ENCODE results near the gene DLG5. TPM values are rescaled to one million over a fixed set of nuclear protein-coding genes. Genes with fewer than 3 reads are reported as not detected.

DLG5 gene
- 30.7 and 60.3 TPM in 2 replicates for total RNA-seq (2014; rRNA removed; shearing (Covaris generic))

- DNase-seq (ENCODE audit: low spot score): peak; percentile 53
Observed at GRCh38 chr10:77926566-77927401, at the start of gene DLG5. Gene DLG5 (minus strand): TSS chr10:77926755. CDS start chr10:77926520, 235 bp downstream.

- DNase-seq (ENCODE audit: low spot score): no peak
Observed at GRCh38 chr10:77975086-77975666, 48.6 kb upstream of the DLG5 start.

DNA sequence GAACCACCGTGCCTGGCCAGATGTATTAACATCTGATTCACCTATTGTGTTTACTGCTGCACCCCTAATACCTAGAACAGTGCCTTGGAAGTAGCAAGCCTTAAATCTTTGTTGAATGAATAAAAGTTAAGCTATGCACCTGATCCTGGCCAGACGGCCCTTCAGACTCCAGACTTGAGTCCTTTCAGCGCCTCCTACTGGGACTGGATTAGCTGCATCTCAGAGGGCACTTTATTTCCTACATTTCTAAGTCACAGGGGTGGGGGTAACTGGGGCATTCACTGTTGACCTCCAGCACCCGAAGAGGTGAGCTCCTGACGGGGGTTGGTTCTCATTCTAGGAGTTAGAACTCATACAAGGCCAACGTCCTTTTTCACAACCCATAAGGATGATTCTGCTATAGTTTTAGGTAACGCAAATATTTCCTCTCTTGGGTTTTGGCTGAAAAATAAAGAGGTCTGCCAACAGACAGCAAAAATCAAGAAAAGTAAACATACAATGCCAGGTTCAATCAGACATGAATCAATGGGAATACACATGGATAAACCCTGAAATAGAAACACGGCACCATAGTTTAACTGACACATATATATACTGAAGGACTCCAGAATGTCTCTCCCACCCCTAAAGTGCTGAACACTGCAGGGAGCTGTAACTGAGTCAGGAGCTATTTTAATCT, 48.0 kb upstream of the DLG5 start:
- DNase-seq (ENCODE audit: low spot score): no peak

DNA sequence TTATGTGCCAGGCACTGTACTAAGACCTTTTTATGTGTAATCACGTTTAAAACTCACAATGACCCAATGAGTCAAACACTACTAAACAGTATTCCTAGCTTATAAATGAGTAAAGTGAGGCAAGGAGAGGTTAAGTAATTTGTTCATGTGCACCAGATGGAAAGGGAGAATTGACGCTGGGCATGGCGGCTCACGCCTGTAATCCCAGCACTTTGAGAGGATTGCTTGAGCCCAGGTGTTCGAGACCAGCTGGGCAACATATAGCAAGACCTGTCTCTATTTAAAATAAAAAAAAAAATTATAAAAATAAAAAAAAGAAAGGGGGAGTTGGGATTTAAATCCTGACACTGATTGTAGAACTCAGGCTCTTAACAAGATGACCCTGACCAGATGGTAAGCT, 46.7 kb upstream of the DLG5 start:
- DNase-seq (ENCODE audit: low spot score): no peak

DNA sequence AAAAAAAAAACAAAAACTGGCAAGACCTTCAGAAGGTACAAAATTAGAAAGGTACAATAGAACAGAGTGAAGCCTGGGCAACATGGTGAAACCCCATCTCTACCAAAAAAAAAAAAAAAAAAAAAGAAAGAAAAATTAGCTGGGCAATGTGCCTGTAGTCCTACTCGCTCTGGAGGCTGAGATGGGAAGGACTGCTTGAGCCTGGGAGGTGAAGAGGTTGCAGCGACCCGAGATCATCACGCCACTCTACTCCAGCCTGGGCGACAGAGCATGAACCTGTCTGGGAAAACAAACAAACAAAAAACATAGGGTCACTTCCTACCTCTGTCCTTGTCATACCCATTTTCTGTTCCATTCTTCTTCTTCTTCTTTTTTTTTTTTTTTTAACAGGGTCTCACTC, 45.6 kb upstream of the DLG5 start:
- DNase-seq (ENCODE audit: low spot score): no peak

GRCh38 chr10:77971804-77972144, 45.2 kb upstream of the DLG5 start:
- DNase-seq (ENCODE audit: low spot score): no peak

GRCh38 chr10:77970869-77971803, 44.6 kb upstream of the DLG5 start:
- DNase-seq (ENCODE audit: low spot score): peak; percentile 82

GRCh38 chr10:77969114-77969513, 42.6 kb upstream of the DLG5 start:
- DNase-seq (ENCODE audit: low spot score): no peak

- no peak for DNase-seq (ENCODE audit: low spot score)
Observed at GRCh38 chr10:77967611-77968022, 41.1 kb upstream of the DLG5 start.

DNA sequence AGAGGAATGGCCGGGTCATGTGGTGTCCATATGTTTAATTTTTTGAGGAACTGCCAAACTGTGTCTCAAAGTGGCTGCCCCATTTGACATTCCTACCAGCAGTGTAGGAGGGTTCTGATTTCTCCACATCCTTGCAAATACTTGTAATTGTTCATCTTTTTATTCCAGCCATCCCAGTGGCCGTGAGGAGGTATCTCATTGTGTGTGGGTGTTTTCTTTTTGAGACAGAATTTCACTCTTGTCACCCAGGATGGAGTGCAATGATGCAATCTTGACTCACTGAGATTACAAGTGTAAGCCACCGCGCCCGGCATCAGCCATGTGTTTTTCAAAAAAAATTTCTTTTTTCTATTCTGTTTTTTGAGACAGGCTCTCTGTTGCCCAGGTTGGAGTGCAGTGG, 38.7 kb upstream of the DLG5 start:
- peak; percentile 46 for DNase-seq (ENCODE audit: low spot score)

DNA sequence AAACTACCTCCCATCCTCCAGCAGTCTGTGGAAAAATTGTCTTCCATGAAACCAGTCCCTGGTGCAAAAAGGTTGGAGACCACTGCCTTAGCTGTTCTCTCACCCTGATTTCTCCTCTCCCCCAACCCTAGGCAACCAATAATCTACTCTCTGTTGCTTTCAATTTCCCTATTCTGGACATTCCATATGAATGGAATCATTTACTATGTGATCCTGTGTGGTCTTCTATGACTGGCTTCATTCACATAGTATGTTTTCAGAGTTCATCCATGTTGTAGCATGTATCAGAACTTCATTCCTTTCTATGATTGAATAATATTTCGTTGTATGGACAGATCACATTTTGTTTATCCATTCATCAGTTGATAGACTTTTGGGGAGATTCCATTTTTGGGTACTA, 38.3 kb upstream of the DLG5 start:
- DNase-seq (ENCODE audit: low spot score): no peak

DNA sequence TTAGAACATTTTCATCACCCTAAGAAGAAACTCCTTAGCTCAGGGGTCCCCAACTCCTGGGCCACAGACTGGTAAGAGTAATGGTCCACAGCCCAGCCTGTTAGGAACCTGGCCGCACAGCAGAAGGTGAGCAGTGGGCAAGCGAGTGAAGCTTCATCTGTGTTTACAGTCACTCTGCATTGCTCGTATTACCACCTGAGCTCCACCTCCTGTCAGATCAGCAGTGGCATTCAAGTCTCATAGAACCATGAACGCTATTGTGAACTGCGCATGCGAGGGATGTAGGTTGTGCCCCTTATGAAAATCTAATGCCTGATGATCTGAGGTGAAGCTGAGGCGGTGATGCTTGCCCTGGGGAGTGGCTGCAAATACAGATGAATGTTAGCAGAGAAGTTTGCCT, 37.3 kb upstream of the DLG5 start:
- DNase-seq (ENCODE audit: low spot score): no peak

DNA sequence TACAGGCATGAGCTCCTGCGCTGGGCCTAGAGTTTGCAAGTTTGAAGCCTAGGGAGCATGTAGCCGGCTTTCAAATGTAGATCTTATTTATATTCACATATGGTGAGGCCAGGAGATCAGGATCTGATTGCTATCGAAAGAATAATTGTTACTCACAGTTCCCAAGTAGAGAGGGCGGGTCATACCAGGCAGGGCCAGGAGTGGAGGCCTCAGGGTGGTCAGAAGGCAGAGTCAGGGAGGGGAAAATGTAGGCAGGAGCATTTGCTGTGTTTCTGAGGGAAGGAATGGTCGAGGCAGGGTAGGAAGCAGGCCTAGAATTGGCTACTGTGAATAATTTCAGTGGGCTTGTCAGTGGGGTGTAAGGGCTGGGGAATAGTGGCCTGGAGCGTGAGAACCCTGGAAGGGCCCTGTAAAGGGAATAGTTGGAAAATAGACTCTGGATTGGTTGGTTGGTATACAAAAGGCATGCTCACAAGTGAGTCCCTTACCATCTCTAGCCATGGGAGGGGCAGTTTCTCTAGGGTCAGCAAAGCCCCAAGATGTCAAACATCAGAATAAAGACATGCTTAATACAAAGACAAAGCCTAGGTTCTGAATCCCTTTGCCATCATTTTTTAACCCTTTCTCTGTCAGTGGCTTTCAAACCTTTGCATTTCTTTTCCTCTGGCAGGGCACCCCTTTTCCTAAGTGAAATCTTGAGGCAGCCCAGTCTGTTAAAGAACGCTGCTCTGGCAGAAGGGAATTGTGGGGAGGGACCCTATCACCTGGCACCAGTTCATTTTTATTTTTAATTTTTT, 36.0 kb upstream of the DLG5 start:
- DNase-seq (ENCODE audit: low spot score): no peak

DNA sequence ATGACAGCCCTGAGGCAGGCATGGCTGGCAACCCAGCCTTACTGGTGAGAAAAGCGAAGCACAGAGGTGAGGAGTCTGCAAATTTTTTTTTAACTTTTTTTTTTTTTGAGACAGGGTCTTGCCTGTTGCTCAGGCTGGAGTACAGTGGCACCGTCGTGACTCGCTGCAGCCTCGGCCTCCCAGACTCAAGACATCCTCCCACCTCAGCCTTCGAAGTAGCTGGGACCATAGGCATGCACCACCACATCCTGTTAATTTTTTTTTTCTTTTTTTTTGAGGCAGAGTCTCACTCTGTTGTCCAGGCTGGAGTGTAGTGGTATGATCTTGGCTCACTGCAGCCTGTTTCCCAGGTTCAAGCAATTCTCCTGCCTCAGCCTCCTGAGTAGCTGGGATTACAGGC, 35.1 kb upstream of the DLG5 start:
- no peak for DNase-seq (ENCODE audit: low spot score)

DNA sequence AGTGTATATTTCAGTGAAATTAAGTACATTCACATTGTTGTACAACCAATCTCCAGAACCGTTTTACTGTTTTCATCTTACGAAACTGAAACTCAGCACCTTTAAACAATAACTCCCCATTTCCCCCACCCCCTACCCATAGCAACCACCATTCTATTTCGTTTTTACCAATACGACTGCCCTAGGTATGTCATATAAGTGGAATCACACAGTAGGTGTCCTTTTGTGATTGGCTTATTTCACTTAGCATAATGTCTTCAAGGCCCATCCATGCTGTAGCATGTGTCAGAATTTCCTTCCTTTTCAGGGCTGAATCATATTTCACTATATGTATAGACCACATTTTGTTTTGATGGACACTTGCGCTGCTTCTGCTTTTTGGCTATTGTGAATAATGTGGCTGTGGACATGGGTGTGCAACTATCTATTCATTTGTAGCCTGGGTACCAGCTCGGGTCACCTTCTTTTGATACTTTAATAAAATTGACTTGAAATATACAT, 34.3 kb upstream of the DLG5 start:
- DNase-seq (ENCODE audit: low spot score): no peak

DNA sequence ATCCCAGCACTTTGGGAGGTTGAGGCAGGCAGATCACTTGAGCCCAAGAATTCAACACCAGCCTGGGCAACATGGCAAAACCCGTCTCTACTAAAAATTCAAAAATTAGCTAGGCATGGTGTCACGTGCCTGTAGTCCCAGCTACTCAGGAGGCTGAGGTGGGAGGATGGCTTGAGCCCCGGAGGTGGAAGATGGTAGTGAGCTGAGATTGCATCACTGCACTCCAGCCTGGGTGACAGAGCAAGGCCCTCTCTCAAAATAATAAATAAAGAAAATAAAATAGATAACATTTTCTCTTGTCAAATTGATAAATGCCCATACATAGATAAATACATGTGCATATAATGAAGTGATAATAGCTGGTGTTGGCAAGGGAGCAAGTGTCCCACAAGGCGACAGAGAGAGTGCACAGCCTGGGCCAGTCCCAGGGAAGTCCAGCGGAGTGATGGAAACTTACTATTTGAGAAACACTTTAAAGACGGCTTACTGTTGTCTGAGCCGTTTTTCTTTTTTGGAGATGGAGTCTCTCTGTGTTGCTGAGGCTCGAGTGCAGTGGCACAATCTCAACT, 33.4 kb upstream of the DLG5 start:
- DNase-seq (ENCODE audit: low spot score): no peak

DNA sequence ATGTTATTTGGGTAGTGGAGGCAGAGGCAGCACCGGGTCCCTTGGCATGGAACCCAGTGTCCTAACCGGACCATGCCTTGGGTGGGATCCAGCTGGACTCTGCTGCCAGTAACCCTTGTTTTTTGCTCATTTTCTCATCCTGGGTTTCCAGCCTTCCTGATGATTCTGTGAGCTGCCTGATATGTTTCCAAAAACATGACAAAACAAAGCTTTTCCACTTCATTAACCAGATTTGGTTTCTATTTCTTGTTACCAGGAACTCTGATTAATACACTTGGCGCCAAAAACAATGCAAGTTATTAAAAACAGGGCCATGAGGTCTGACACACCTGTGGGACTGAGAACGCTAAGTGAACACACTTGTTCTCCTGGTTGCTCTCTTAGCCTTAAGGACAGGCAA, 32.8 kb upstream of the DLG5 start:
- DNase-seq (ENCODE audit: low spot score): no peak

GRCh38 chr10:77955136-77955535, 28.6 kb upstream of the DLG5 start:
- DNase-seq (ENCODE audit: low spot score): no peak

DNA sequence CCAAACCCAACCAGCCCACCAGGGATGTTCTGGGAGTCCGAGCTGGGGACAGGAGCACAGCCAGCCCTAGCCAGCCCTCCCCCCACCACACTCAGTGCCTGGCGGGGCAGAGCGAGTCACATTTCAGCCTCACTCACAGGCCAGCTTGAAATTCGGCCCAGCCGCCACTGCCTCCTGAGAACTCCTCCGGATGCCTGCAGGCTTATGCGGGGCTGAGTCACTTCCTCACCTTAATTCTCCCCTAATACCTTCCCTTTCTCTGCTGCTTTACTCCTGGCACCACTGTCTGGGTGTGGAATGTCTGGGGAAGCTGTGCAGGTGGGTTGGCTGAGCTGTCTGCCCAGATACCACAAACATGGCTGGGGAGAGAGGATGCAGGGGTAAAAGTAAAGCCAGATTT, 22.6 kb upstream of the DLG5 start:
- DNase-seq (ENCODE audit: low spot score): peak; percentile 92

GRCh38 chr10:77946084-77946483, 19.5 kb upstream of the DLG5 start:
- no peak for DNase-seq (ENCODE audit: low spot score)

DNA sequence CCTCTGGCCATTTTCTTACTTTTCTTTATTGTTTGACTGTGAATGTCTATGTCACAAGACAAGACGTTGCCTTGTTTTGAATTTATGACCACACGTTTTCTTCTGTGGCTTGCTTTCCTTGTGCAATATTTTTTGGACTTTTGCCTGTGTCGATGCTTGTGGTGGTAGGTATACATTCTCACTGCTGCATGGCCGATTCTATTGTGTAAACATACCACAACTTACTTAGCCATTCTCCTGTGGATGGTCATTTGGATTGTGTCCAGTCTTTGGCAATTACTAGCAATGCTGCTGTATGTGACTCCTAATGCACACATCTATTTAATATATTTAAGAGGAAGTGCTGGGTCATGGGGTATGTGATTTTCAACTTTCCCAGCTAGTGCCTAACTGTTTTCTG, 18.0 kb upstream of the DLG5 start:
- DNase-seq (ENCODE audit: low spot score): peak; percentile 62

Data from A172 (cell line).